Astrocyte (in vitro differentiated cells and primary cell): ENCODE results near the gene OR1N2.

Source experiments
- CTCF ChIP-seq: IDR thresholded peaks from 2 replicates; pipeline ENCODE4 v1.5.1; 2011; ENCODE audit warnings: low read depth, mild to moderate bottlenecking, inconsistent platforms, low read length, moderate library complexity; ENCODE audit not compliant: insufficient read depth
- EZH2 ChIP-seq: IDR thresholded peaks from 2 replicates; pipeline ENCODE4 v1.6.1; 2012; ENCODE audit warnings: mild to moderate bottlenecking, low read length, inconsistent platforms; ENCODE audit not compliant: insufficient read depth

- TF ChIP-seq CTCF = no peak
- no peak for TF ChIP-seq EZH2
Measured at GRCh38 chr9:122552812-122553211, at the start of gene OR1N2.
